ENCODE data around the gene RAP1GAP2.

DNA sequence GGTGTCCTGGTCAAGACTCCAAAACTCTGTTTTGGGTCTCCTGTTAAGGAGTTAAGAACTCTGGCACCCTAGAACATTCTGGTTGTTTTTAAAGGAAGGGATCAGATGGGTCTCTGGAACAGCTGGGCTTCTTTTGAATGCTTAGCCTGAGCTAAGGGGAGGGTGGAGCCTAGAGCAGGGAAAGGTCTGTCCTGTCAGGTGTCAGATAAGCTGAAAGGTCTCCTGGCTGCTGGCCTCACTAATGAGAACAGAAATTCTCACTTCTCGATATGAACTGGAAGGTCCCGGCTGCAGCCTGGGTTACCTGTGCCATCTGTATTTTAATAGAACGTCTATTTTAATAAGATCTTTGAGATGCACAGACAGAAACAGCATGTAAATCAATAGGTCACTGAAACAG is 69.0 kb downstream of the RAP1GAP2 start:
- no peak for TF ChIP-seq BACH2 (CRISPR knock-in tag; IDR thresholded peaks at IDR 0.05; ENCODE audit: borderline replicate concordance)
- no peak for TF ChIP-seq POU6F1 (CRISPR knock-in tag; IDR thresholded peaks at IDR 0.05; ENCODE audit: borderline replicate concordance, low read depth)
- TF ChIP-seq, protein P1, sequence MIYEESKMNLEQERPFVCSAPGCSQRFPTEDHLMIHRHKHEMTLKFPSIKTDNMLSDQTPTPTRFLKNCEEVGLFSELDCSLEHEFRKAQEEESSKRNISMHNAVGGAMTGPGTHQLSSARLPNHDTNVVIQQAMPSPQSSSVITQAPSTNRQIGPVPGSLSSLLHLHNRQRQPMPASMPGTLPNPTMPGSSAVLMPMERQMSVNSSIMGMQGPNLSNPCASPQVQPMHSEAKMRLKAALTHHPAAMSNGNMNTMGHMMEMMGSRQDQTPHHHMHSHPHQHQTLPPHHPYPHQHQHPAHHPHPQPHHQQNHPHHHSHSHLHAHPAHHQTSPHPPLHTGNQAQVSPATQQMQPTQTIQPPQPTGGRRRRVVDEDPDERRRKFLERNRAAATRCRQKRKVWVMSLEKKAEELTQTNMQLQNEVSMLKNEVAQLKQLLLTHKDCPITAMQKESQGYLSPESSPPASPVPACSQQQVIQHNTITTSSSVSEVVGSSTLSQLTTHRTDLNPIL (CRISPR knock-in tag; IDR thresholded peaks at IDR 0.05; ENCODE audit: low read depth) = no peak
- TF ChIP-seq ZNF565 (CRISPR knock-in tag; conservative IDR thresholded peaks at IDR 0.05; ENCODE audit: low read depth) = no peak
- TF ChIP-seq TOX (CRISPR knock-in tag; IDR thresholded peaks at IDR 0.05; ENCODE audit: borderline replicate concordance) = no peak
- no peak for TF ChIP-seq SNAI2 (CRISPR knock-in tag; IDR thresholded peaks at IDR 0.05)
- TF ChIP-seq, protein P2, sequence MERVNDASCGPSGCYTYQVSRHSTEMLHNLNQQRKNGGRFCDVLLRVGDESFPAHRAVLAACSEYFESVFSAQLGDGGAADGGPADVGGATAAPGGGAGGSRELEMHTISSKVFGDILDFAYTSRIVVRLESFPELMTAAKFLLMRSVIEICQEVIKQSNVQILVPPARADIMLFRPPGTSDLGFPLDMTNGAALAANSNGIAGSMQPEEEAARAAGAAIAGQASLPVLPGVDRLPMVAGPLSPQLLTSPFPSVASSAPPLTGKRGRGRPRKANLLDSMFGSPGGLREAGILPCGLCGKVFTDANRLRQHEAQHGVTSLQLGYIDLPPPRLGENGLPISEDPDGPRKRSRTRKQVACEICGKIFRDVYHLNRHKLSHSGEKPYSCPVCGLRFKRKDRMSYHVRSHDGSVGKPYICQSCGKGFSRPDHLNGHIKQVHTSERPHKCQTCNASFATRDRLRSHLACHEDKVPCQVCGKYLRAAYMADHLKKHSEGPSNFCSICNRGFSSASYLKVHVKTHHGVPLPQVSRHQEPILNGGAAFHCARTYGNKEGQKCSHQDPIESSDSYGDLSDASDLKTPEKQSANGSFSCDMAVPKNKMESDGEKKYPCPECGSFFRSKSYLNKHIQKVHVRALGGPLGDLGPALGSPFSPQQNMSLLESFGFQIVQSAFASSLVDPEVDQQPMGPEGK (CRISPR knock-in tag; IDR thresholded peaks at IDR 0.05; ENCODE audit: borderline replicate concordance) = no peak
- TF ChIP-seq ZNF70 (CRISPR knock-in tag; IDR thresholded peaks at IDR 0.05) = no peak
- TF ChIP-seq RARB (CRISPR knock-in tag; IDR thresholded peaks at IDR 0.05) = no peak
- no peak for TF ChIP-seq ARNTL (CRISPR knock-in tag; IDR thresholded peaks at IDR 0.05; ENCODE audit: borderline replicate concordance, low read depth)
